WTC11 (cell line): ENCODE measurements around the gene AVPR2. TPM values are rescaled to one million over a fixed set of nuclear protein-coding genes. Genes with fewer than 3 reads are reported as not detected.

Source experiments
- ATAC-seq: fragments of 200-7000 bp; cut with Tn5 transposase; 2 replicates; pipeline ENCODE4 v1.10.0; 2021; ENCODE audit warnings: mild to moderate bottlenecking, moderate library complexity
- CTCF ChIA-PET: fragments of 300-600 bp; sonication (Branson Sonifier 250); formaldehyde crosslinking; loops from one replicate; lab custom pipeline; 2021; ENCODE audit warnings: antibody characterized with exemption; lab: Charles Lee
- POLR2A ChIA-PET: fragments of 350-600 bp; sonication (Branson Sonifier 250); formaldehyde crosslinking; loops from one replicate; lab custom pipeline; 2021; ENCODE audit warnings: antibody characterized with exemption; lab: Charles Lee
- DNase-seq: peaks from one replicate; pipeline ENCODE4 v3.0.0; 2021; ENCODE audit warnings: low spot score
- H3K27ac Mint-ChIP-seq: 2 replicates; pipeline ENCODE4 v1.8.0; 2021; ENCODE audit warnings: mixed read lengths
- H3K27me3 Mint-ChIP-seq: 2 replicates; pipeline ENCODE4 v1.8.0; 2021; ENCODE audit warnings: low read depth, mild to moderate bottlenecking, moderate library complexity, mixed read lengths
- H3K36me3 Mint-ChIP-seq: 2 replicates; pipeline ENCODE4 v1.8.0; 2021; ENCODE audit warnings: mixed read lengths
- H3K4me1 Mint-ChIP-seq: 2 replicates; pipeline ENCODE4 v1.8.0; 2022; ENCODE audit warnings: mixed read lengths
- H3K4me3 Mint-ChIP-seq: 2 replicates; pipeline ENCODE4 v1.8.0; 2021; ENCODE audit warnings: mild to moderate bottlenecking, moderate library complexity, mixed read lengths
- H3K9me3 Mint-ChIP-seq: 2 replicates; pipeline ENCODE4 v1.8.0; 2021; ENCODE audit warnings: mixed read lengths
- ARID4B ChIP-seq: sonication (generic); formaldehyde crosslinking; IDR thresholded peaks from 2 replicates; pipeline ENCODE4 v1.8.0; 2023; ENCODE audit warnings: missing genetic modification reagents, mild to moderate bottlenecking, borderline replicate concordance
- ATF2 ChIP-seq: sonication (generic); formaldehyde crosslinking; IDR thresholded peaks from 2 replicates; pipeline ENCODE4 v1.8.1; 2022; ENCODE audit warnings: low read depth, missing genetic modification reagents, borderline replicate concordance
- ETV6 ChIP-seq: sonication (generic); formaldehyde crosslinking; IDR thresholded peaks from 2 replicates; pipeline ENCODE4 v1.8.1; 2022; ENCODE audit warnings: mild to moderate bottlenecking, missing genetic modification reagents
- FOXJ3 ChIP-seq: sonication (generic); formaldehyde crosslinking; IDR thresholded peaks from 2 replicates; pipeline ENCODE4 v1.9.0; 2021; ENCODE audit warnings: missing genetic modification reagents, mild to moderate bottlenecking, borderline replicate concordance
- GABPB1 ChIP-seq: sonication (generic); formaldehyde crosslinking; IDR thresholded peaks from 2 replicates; pipeline ENCODE4 v1.8.1; 2023; ENCODE audit warnings: mild to moderate bottlenecking, missing genetic modification reagents
- HMGA2 ChIP-seq: fragments of 250-450 bp; sonication (Bioruptor Pico); IDR thresholded peaks from 2 replicates; pipeline ENCODE4 v1.4.0; 2021; ENCODE audit warnings: mild to moderate bottlenecking, moderate library complexity
- JAZF1 ChIP-seq: fragments of 250-450 bp; sonication (Bioruptor Pico); IDR thresholded peaks from 2 replicates; pipeline ENCODE4 v1.9.0; 2021; ENCODE audit warnings: moderate library complexity, mild to moderate bottlenecking, inconsistent platforms
- JUN ChIP-seq: sonication (generic); formaldehyde crosslinking; IDR thresholded peaks from 2 replicates; pipeline ENCODE4 v1.8.0; 2023; ENCODE audit warnings: mild to moderate bottlenecking, missing genetic modification reagents
- KAT7 ChIP-seq: sonication (generic); formaldehyde crosslinking; IDR thresholded peaks from 2 replicates; pipeline ENCODE4 v1.8.1; 2023; ENCODE audit warnings: missing genetic modification reagents, mild to moderate bottlenecking, borderline replicate concordance
- MAX ChIP-seq: sonication (generic); formaldehyde crosslinking; IDR thresholded peaks from 2 replicates; pipeline ENCODE4 v1.8.0; 2022; ENCODE audit warnings: mild to moderate bottlenecking, missing genetic modification reagents
- NFE2L1 ChIP-seq: sonication (generic); formaldehyde crosslinking; IDR thresholded peaks from 2 replicates; pipeline ENCODE4 v1.8.1; 2023; ENCODE audit warnings: missing genetic modification reagents
- NR1H2 ChIP-seq: sonication (generic); formaldehyde crosslinking; IDR thresholded peaks from 2 replicates; pipeline ENCODE4 v1.9.0; 2021; ENCODE audit warnings: mild to moderate bottlenecking, moderate library complexity, missing genetic modification reagents
- NR3C1 ChIP-seq: sonication (generic); formaldehyde crosslinking; conservative IDR thresholded peaks from 2 replicates; pipeline ENCODE4 v1.8.1; 2023; ENCODE audit warnings: low read depth, mild to moderate bottlenecking, missing genetic modification reagents
- RELA ChIP-seq: sonication (generic); formaldehyde crosslinking; IDR thresholded peaks from 2 replicates; pipeline ENCODE4 v1.8.1; 2022; ENCODE audit warnings: missing genetic modification reagents, mild to moderate bottlenecking, borderline replicate concordance
- TCF7 ChIP-seq: sonication (generic); formaldehyde crosslinking; IDR thresholded peaks from 2 replicates; pipeline ENCODE4 v1.8.0; 2022; ENCODE audit warnings: mild to moderate bottlenecking, low read depth, missing genetic modification reagents, moderate library complexity
- TEAD4 ChIP-seq: sonication (generic); formaldehyde crosslinking; IDR thresholded peaks from 2 replicates; pipeline ENCODE4 v1.8.0; 2022; ENCODE audit warnings: mild to moderate bottlenecking, missing genetic modification reagents
- USF1 ChIP-seq: sonication (generic); formaldehyde crosslinking; IDR thresholded peaks from 2 replicates; pipeline ENCODE4 v1.8.0; 2022; ENCODE audit warnings: mild to moderate bottlenecking, missing genetic modification reagents
- ZNF512 ChIP-seq: sonication (generic); formaldehyde crosslinking; IDR thresholded peaks from 2 replicates; pipeline ENCODE4 v1.8.1; 2022; ENCODE audit warnings: missing genetic modification reagents, borderline replicate concordance
- total RNA-seq: library from RNA; stranded (reverse); gene quantifications from 3 replicates; pipeline ENCODE4 v1.2.3, GENCODE V29; 2021

AVPR2 gene
- total RNA-seq, 1 experiment from 2014 or later: 0.11 TPM

- TF ChIP-seq ARID4B (CRISPR knock-in tag) (no peak), RELA (no peak), NFE2L1 (CRISPR knock-in tag) (no peak), ZNF512 (CRISPR knock-in tag) (no peak)
These were observed 2.7 kb upstream of the AVPR2 start (continued) for GRCh38 chrX:153901753-153902140.

- TF ChIP-seq FOXJ3 (CRISPR knock-in tag) (no peak), JAZF1 (no peak), TEAD4 (CRISPR knock-in tag) (no peak), ATF2 (CRISPR knock-in tag) (no peak), HMGA2 (no peak), USF1 (no peak), TCF7 (CRISPR knock-in tag) (no peak), ETV6 (no peak), NR1H2 (CRISPR knock-in tag) (no peak), MAX (CRISPR knock-in tag) (no peak), GABPB1 (no peak), RELA (no peak), JUN (no peak), KAT7 (CRISPR knock-in tag) (no peak), NFE2L1 (CRISPR knock-in tag) (no peak), NR3C1 (no peak)
- Mint-ChIP-seq H3K4me1 (peaks cover 23% of the 10 kb centered on the region), H3K36me3 (no peaks in the 10 kb centered on the region), H3K27ac (no peak overlapping the region), H3K27me3 (no peaks in the 10 kb centered on the region), H3K4me3 (no peak overlapping the region), H3K9me3 (no peaks in the 10 kb centered on the region)
- no peak for DNase-seq
- ChIA-PET POLR2A (no interaction called here), CTCF (no interaction called here)
- no peak for ATAC-seq
These were observed 2.1 kb upstream of the AVPR2 start for GRCh38 chrX:153902385-153902784.
